Neural progenitor cell (in vitro differentiated cells): Measurements from ENCODE around the gene CA10.

ENCODE experiments used
- CTCF ChIP-seq: fragments of 200-600 bp; sonication (generic); IDR thresholded peaks from 2 replicates; pipeline ENCODE4 v1.5.1; 2017; ENCODE audit warnings: antibody characterized with exemption, mild to moderate bottlenecking
- EZH2 ChIP-seq: fragments of 200-600 bp; sonication (generic); IDR thresholded peaks from 2 replicates; pipeline ENCODE4 v1.6.1; 2017; ENCODE audit warnings: antibody characterized with exemption, mild to moderate bottlenecking, moderate library complexity
- EZH2phosphoT487 ChIP-seq: fragments of 200-600 bp; sonication (generic); IDR thresholded peaks from 2 replicates; pipeline ENCODE4 v1.6.1; 2017; ENCODE audit warnings: antibody characterized with exemption

DNA sequence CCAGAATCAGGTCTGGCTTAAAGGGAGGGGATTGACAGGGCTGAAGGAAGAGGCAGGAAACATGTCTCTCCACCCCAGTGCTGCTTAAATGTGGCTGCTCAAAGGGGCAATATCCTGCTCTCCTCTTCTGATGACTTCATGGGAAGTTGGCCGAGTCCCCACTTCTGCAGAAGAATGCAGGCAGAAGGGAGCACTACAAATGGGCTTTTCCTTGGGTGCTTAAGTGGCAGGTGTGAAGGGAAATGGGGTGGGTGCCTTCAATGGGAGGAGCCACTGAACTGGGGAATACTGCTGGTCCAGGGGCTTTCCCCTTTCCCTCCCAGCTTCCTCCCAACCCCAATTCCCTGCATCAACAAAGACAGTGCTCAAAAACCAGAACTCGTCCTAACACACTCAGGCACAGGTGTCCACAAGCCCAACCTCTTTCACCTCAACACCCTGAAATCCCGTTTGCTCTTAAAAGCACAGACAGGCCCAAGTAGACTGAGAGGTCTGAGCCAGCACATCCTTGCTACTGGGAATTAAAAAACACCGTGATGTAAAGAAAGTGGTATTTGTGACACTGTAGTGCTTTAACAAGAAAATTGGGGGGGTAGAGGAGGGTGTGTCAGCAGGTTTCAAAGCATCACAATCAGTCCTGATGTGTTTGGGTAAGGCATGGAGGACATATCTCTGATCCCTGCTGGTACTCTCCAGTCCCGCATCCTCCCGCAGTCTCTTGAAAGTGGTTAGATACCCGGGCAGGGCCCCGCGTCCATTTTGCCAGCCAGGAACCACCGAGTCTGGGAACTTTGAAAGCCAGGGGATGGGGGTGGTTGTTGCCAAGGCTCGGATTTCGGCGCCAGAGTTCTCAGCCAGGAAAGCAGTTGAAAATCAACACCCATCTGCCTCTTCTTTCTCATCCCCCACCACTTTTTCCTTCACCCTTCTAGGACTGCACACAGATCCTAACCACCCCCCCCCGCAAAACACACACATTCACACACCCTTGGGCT is 1.6 kb downstream of the CA10 start:
- no peak for TF ChIP-seq EZH2
- TF ChIP-seq CTCF, result no peak
- no peak for TF ChIP-seq EZH2phosphoT487
